ENCODE measurements around the gene SNRPB.

Gene SNRPB

DNA sequence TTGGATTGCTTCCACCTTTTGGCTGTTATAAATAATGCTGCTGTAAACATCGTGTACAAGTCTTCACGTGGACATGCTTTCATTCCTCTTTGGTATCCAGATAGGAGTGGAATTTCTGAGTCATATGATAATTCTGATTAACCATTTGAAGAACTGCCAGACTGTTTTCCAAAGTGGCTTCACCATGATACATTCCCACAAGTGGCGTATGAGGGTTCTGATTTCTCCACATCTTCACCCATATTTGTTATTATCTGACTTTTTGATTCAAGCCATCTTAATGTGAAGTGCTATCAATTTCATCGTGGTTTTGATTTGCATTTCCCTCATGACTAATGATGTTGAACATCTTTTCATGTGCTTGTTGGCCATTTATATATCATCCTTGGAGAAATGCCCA is 2.9 kb upstream of the SNRPB start:
- DNase-seq = no peak

DNA sequence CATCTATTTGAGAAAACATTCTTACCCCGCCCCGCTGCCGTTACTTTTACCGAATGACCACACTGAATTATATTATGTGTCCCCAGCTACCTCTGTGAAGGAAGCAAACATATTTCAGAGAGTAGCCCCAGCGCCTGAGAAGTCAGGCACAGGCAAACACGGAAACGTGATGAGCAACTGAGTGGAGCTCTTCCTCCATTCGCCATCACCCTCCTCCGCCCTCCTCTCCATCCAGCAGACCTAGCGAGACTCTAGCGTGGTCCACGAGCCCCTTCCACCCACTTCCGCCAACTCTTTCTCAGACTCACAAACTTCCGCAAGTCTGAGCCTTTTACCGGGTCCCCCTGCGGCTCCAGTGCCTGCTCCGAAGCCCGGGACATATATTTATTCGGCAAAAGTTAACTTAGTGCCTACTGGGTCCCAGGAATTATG is 582 bp downstream of the SNRPB start:
- peak; percentile 39 for DNase-seq

- no peak for DNase-seq
Observed at GRCh38 chr20:2468581-2469407, 1.8 kb downstream of the SNRPB start.

- no peak for DNase-seq
Observed at GRCh38 chr20:2467412-2467811, 3.2 kb downstream of the SNRPB start.

- no peak for DNase-seq
Observed at GRCh38 chr20:2465100-2465499, 5.5 kb downstream of the SNRPB start.

DNA sequence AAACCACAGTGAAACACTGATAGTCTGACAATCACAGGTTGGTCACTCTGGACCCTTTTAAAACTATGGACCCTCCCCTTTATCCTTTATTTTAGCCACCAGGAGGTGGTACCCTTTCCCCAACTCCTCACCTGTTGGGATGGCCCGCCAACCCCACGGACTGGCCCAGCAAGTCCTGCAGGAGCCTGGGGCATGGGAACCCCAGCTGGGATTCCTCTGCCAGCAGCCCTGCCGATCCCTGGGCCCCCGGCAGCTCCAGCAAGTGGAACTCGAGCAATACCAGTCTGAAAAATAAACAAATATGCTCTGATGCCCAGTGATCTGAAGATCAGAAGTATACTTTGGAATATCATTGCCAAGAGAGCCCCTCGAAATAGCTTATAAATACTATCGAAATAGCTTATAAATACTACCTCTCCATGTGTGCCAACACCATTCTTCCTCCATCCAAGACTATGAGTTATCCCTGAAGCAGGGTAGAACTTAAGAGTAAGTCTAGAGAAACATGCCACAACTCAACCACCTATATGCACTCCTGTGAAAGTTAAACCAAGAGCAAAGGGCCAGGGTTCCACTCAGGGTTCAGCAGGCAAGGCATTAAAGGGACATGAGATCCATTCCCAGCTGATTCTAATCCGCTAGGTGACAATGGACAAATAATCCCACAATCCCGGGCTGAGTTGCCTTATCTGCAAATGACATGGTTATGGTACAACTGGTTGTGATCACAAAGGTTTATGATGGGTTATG is 6.8 kb downstream of the SNRPB start:
- DNase-seq = no peak

DNA sequence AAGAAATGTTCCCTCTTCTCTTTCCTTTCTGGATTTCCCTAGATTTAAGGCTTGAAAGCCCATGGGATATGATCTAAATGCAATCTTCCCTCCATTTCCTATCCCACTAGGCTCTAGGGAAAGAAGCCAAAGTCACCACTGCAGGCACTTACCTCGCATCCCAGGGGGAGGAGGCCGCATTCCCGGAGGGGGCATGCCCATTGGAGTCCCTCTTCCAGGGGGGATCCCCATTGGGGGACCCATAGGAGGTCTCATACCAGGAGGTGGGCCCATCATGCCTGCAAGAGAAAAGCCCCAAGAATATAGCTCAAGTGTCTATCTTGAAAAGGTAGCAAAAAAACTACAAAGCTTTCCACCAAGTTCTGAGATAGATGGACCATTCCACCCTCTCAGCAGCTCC is 8.1 kb downstream of the SNRPB start:
- no peak for DNase-seq

DNA sequence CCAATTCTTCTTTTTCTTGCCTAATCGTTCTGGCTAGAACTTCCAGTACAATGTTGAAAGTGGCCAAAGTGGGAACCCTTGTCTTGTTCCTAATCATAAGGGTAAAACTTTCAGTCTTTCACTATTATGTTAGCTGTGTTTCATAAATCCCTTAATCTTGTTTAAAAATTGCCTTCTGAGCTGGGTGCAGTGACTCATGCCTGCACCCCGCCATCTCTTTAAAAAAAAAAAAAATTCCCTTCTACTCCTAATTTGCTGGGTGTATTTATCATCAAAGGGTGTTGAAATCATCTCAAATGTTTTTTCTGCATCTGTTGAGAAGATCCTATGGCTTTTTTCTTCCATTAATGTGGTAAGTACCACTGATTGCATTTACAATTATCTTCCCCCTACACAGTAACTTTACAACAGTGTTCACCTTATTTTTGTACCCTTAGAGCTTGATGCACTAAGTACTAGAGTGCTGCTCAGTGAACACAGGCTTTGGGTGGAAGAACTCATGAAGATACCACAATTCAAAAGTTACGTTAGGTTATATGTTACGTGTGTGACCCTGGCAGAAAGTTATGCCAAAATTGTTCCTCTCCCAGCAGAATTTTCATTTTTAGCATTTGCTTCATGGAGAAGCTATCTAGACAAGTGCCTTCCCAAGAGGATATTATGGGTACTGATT is 9.7 kb downstream of the SNRPB start:
- DNase-seq = no peak

- no peak for DNase-seq
Observed at GRCh38 chr20:2459981-2460751, 10.4 kb downstream of the SNRPB start.

DNA sequence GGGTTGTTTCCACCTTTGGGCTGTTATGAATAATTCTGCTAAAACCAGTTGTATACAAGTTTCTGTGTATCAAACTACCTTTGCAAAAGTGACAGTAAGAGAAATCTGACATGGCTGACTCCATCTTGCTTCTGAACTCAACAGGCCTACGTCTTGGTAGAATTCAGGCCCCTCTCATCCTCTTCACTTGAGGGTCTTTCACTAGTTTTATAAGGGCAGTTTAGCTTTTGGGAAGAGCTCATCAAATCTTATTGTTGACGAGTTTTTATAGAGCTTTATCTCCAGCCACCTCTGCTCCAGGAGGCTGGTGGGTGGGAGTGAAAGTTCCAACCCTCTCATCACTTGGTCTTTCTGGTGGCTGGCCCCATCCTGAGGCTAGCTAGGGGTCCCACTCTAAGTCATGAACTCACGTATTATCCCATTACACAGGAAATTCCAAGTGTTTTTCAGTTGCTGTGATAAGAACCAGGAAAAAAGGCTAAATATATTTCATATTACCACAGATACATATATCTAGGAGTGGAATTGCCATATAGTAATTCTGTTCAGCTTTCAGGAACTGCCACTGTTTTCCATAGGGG is 11.6 kb downstream of the SNRPB start:
- DNase-seq = no peak

DNA sequence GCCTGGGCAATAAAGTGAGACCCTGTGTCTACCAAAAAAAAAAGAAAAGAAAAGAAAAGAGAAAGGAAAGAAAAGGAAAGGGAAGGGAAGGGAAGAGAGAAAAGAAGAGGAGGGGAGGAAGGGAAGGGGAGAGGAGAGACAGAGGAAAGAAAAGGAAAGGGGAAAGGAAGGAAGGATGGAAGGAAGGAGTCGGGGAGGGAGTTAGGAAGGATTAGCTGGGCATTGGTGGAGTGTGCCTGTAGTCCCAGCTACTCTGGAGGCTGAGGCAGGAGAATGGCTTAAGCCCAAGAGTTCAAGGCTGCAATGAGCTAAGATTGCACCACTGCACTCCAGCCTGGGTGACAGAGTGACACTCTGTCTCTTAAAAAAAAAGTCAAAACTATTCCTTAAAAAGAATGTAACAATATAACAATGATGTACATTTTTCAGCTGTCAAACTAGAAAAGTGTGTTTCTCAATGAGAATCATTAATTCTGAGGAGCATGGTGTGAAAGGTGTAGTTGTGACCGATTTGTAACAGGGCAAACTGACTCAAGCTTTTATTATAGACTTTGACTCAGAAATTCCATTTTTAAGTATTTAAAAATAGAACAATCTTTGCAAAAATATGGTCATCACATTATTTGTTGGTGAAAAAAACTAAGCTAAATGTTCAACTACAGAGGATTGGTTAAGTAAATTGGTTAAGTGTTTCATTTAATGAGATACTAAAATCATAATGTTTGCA is 14.7 kb downstream of the SNRPB start:
- DNase-seq = no peak

DNA sequence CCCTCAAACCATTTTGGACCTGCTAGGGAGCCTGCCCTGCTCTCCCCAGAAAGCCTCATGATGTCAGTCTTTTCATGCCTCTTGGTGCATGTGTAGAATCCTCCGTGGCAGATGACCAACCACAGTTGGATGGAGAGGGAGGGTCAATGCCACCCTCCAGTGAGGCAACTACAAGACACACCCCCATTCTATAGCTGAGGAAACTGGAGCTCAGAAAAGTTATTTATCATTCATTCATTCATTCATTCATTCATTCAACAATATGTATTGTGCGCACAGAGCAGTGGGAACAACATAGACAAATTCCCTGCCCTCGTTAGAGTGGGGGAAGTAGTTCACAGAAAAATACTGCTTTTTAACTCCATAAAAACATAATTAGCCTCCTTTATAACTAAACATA is 16.8 kb downstream of the SNRPB start:
- no peak for DNase-seq

GRCh38 chr20:2451939-2452732 is 18.5 kb downstream of the SNRPB start:
- peak; percentile 19 for DNase-seq

DNA sequence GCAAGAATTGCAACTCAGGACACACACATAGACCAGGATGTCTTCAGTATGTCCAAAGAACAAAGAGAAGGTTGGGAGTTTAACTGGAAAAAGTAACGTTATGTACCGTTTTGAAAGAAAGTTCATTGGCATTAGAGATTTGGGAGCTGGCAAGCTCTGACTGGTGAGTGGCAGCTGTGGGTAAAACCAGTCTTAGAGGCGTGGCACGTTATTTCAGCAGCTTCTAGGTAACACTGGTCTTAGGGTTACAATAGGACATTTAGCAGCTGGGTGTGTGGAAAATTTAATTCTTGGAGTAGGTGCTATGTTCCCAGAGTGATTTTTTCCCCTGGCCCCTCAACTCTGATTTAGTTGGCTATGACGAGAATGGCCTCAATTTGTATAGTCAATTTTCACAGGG is 19.2 kb downstream of the SNRPB start:
- no peak for DNase-seq

- DNase-seq = no peak
Observed at GRCh38 chr20:2449386-2449785, 21.2 kb downstream of the SNRPB start.

GRCh38 chr20:2446845-2447244 is 23.7 kb downstream of the SNRPB start:
- DNase-seq = no peak

GRCh38 chr20:2431185-2431584 is 39.4 kb downstream of the SNRPB start:
- no peak for DNase-seq

DNA sequence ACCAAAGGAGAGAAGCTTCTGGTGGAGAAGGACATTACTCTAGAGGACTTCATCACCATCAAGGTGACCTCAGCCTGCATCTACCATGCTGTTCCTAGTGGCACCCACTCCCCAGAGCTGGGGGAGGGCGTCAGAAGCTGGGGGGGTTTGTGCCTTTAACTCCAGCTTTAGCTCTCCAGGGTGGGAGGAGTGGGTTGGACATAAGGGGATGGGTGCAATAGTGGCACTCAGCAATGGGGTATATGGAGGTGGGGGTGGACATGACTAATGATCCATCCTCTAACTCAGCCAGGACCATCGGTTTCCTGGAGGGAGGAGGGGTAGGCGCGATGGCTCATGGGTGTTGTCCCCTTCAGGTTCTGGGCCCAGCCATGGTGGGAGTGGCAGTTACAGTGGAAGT is 40.1 kb downstream of the SNRPB start:
- no peak for DNase-seq

GRCh38 chr20:2429051-2429450 is 41.5 kb downstream of the SNRPB start:
- no peak for DNase-seq

DNA sequence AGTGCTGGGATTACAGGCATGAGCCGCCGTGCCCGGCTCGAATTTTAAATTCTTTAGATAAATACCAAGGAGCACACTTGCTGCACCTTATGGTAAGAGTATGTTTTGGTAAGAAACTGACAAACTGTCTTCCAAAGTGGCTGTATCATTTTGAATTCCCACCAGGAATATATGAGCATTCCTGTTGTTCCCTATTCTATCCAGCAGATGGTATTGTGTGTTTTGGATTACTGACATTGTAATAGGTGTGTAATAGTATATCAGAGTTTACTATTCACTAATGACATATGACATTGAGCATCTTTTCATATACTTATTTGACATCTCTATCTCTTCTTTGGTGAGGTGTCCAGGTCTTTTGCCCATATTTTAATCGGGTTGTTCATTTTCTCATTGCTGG is 49.3 kb downstream of the SNRPB start:
- DNase-seq = no peak

DNA sequence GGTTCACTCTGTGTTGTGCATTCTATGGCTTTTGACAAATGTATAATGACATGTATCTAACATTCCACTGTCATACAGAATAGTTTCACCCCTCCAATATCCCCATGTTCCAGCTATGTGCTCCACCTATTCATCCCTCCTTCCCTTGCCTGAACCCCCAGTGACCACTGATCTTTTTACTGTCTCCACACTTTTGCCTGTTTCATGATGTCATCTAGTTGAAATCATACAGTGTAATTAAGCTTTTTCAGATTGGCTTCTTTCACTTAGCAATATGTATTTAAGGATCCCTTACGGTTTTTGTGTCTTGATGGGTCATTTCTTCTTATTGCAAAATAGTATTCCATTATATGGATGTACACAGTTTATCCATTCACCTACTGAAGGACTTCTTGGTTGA is 50.1 kb downstream of the SNRPB start:
- DNase-seq = no peak

Measured in NCI-H510A (cell line).